Endothelial cell of umbilical vein (primary cell): Measurements from ENCODE around the gene TOMM6. TPM values are rescaled to one million over a fixed set of nuclear protein-coding genes. Genes with fewer than 3 reads are reported as not detected.

Source experiments
- BruUV-seq: library from RNA; stranded (reverse); fragments of 400-500 nt; replicated peaks from 2 replicates; lab custom pipeline; 2021; lab: Mats Ljungman, UMichigan
- CTCF ChIA-PET: fragments of 300-600, 350-600 bp; sonication (Branson Sonifier 250); formaldehyde crosslinking; loops from one replicate; lab custom pipeline; 2021; ENCODE audit warnings: antibody characterized with exemption, inconsistent platforms; lab: Charles Lee
- POLR2A ChIA-PET: fragments of 300-600, 350-600 bp; sonication (Branson Sonifier 250); formaldehyde crosslinking; loops from one replicate; lab custom pipeline; 2021; ENCODE audit warnings: antibody characterized with exemption, inconsistent platforms; lab: Charles Lee
- DNase-seq: peaks from one replicate; pipeline ENCODE4 v3.0.0-alpha.2; 2011; ENCODE audit warnings: low read depth, low spot score
- FAIRE-seq: peaks from 2 replicates; lab custom pipeline; 2011; peaks lifted over from hg19 to GRCh38; lab: Jason Lieb, UNC
- H2AFZ ChIP-seq: 2 replicates; pipeline ENCODE4 v1.6.0; 2012; ENCODE audit warnings: low read depth, low read length, control low read depth, inconsistent platforms
- H3K27ac ChIP-seq: 2 replicates; pipeline ENCODE4 v1.5.1; 2011; ENCODE audit warnings: low read depth, mild to moderate bottlenecking, control low read depth, low read length, moderate library complexity; ENCODE audit not compliant: insufficient read depth
- H3K27me3 ChIP-seq, 2 experiments: 2 replicates each; pipeline versions ENCODE4 v1.6.0 to v1.6.1; 2011; ENCODE audit warnings: low read length in 2 of 2, mixed read lengths in 1 of 2; ENCODE audit not compliant: control insufficient read depth in 2 of 2, insufficient read depth in 2 of 2
- H3K36me3 ChIP-seq, 2 experiments: 2 replicates in 1 of 2; 3 replicates in 1 of 2; pipeline ENCODE4 v1.5.1; 2011; ENCODE audit warnings: low read length in 2 of 2, mild to moderate bottlenecking in 1 of 2, moderate library complexity in 1 of 2; ENCODE audit not compliant: control insufficient read depth in 2 of 2, insufficient read depth in 2 of 2; ENCODE audit errors: extremely low read depth in 1 of 2
- H3K4me1 ChIP-seq: 3 replicates; pipeline ENCODE4 v1.5.1; 2011; ENCODE audit warnings: mild to moderate bottlenecking, low read length; ENCODE audit not compliant: control insufficient read depth, insufficient read depth; ENCODE audit errors: extremely low read depth
- H3K4me2 ChIP-seq: 2 replicates; pipeline ENCODE4 v1.6.1; 2011; ENCODE audit warnings: low read length, control low read depth, mixed read lengths; ENCODE audit not compliant: insufficient read depth
- H3K4me3 ChIP-seq, 3 experiments: fragments of 200-600 bp in 1 of 3; sonication (generic), shearing (Covaris generic) in 1 of 3; replicated peaks in 1 of 3; 2 replicates each; pipeline ENCODE4 v1.5.1; 2011 to 2016; ENCODE audit warnings: control low read depth in 3 of 3, low read length in 3 of 3, mild to moderate bottlenecking in 2 of 3, inconsistent platforms in 1 of 3, low read depth in 1 of 3, moderate library complexity in 1 of 3; ENCODE audit not compliant: insufficient read depth in 1 of 3
- H3K79me2 ChIP-seq: 2 replicates; pipeline ENCODE4 v1.6.0; 2012; ENCODE audit warnings: low read length, inconsistent platforms; ENCODE audit not compliant: control insufficient read depth, insufficient read depth
- H3K9ac ChIP-seq: replicated peaks from 2 replicates; pipeline ENCODE3; 2011; ENCODE audit warnings: low read length, control low read depth; ENCODE audit not compliant: insufficient read depth; ENCODE audit errors: extremely low read depth
- H3K9me1 ChIP-seq: replicated peaks from 3 replicates; pipeline ENCODE4 v1.6.0; 2011; ENCODE audit warnings: mild to moderate bottlenecking, low read length; ENCODE audit not compliant: control insufficient read depth, insufficient read depth; ENCODE audit errors: extremely low read depth
- H3K9me3 ChIP-seq: replicated peaks from 2 replicates; pipeline ENCODE4 v1.5.1; 2012; ENCODE audit warnings: low read length, inconsistent platforms; ENCODE audit not compliant: control insufficient read depth, insufficient read depth
- H4K20me1 ChIP-seq: replicated peaks from 2 replicates; pipeline ENCODE3; 2011; ENCODE audit warnings: mild to moderate bottlenecking, low read length; ENCODE audit not compliant: control insufficient read depth, insufficient read depth; ENCODE audit errors: extremely low read depth
- CTCF ChIP-seq, 2 donors: IDR thresholded peaks; 1 replicate in 1 of 2; 2 replicates in 1 of 2; pipeline ENCODE4 v1.5.1; 2011; ENCODE audit warnings: low read length in 2 of 2, mild to moderate bottlenecking in 2 of 2, moderate library complexity in 2 of 2, control low read depth in 1 of 2, inconsistent platforms in 1 of 2, low read depth in 1 of 2; ENCODE audit not compliant: insufficient read depth in 1 of 2; ENCODE audit errors: extremely low read depth in 1 of 2
- EZH2 ChIP-seq: IDR thresholded peaks from 2 replicates; pipeline ENCODE4 v1.6.1; 2012; ENCODE audit warnings: borderline replicate concordance, low read depth, mild to moderate bottlenecking, moderate library complexity, low read length, inconsistent platforms; ENCODE audit not compliant: severe bottlenecking
- FOS ChIP-seq: IDR thresholded peaks from 2 replicates; pipeline ENCODE4 v1.6.1; 2011; ENCODE audit warnings: mild to moderate bottlenecking, low read length, moderate library complexity, borderline replicate concordance; ENCODE audit not compliant: insufficient read depth
- GATA2 ChIP-seq: IDR thresholded peaks from 2 replicates; pipeline ENCODE4 v1.7.0; 2011; ENCODE audit warnings: low read depth, mild to moderate bottlenecking, moderate library complexity, mixed read lengths, low read length; ENCODE audit not compliant: insufficient read length, insufficient read depth
- JUN ChIP-seq: IDR thresholded peaks from 2 replicates; pipeline ENCODE4 v1.6.1; 2011; ENCODE audit warnings: borderline replicate concordance, low read depth; ENCODE audit not compliant: insufficient read length, insufficient read depth
- MAX ChIP-seq: IDR thresholded peaks from 2 replicates; pipeline ENCODE4 v1.6.1; 2011; ENCODE audit not compliant: insufficient read depth, insufficient read length
- MYC ChIP-seq: IDR thresholded peaks from one replicate; pipeline ENCODE4 v1.6.1; 2011; ENCODE audit warnings: mild to moderate bottlenecking, low read depth, low read length
- POLR2A ChIP-seq: IDR thresholded peaks from 2 replicates; pipeline ENCODE4 v1.6.1; 2012; ENCODE audit warnings: low read depth, mild to moderate bottlenecking, control low read depth, low read length
- POLR2AphosphoS5 ChIP-seq: IDR thresholded peaks from 2 replicates; pipeline ENCODE4 v1.6.1; 2012; ENCODE audit warnings: low read depth, mild to moderate bottlenecking, control low read depth, low read length, moderate library complexity; ENCODE audit not compliant: insufficient read depth
- dilution Hi-C: fragments of 300-500 bp; cut with MboI; formaldehyde crosslinking; loops from one replicate; pipeline ENCODE4 v1.15.0; 2019; ENCODE audit warnings: low sequenced_read_pairs; ENCODE audit not compliant: extremely low pct_ligation_motif_present
- intact Hi-C: fragments of 100-400 bp; cut with micrococcal nuclease; formaldehyde crosslinking; loops from one replicate; pipeline ENCODE4 v1.10.0; 2022
- polyA plus RNA-seq, 4 experiments: library from polyadenylated mRNA; depleted of rRNA in 3 of 4; stranded (reverse) in 3 of 4; unstranded in 1 of 4; fragments of >200 nt; gene quantifications; 2 replicates each; pipeline versions ENCODE4 v1.2.1 to v1.2.3, GENCODE V29; 2011 to 2012; ENCODE audit warnings: missing spikeins in 1 of 4
- total RNA-seq: library from RNA; stranded (reverse); gene quantifications from 2 replicates; pipeline ENCODE4 v1.2.3, GENCODE V29; 2021

Gene TOMM6
- total and polyA plus RNA-seq, 2 donors (not counting 3 experiments of a cell fraction or from before 2014, with no cell fraction given), result 233 to 527 TPM

- ChIA-PET POLR2A (no interaction called here), CTCF (no interaction called here)
- no peak overlapping the region for H3K27ac ChIP-seq
- no peak for DNase-seq
- intact Hi-C loops, result no loop called here
- no peaks in the 10 kb centered on the region for H3K4me1 ChIP-seq
- dilution Hi-C loops, result no loop called here
- H3K27me3 ChIP-seq, result peaks cover 0 to 3% of the 10 kb centered on the region in 2 experiments
- no peaks in the 10 kb centered on the region for H3K9me3 ChIP-seq
- no peak overlapping the region for H3K4me2 ChIP-seq
- H3K79me2 ChIP-seq, result no peaks in the 10 kb centered on the region
- TF ChIP-seq POLR2A (no peak), MYC (no peak), POLR2AphosphoS5 (no peak), EZH2 (no peak), CTCF (IDR thresholded peaks at IDR 0.05; ENCODE audit: extremely low read depth in 1 of 2, insufficient read depth in 1 of 2, low read depth in 1 of 2, low read length in 2 of 2) (no peak), FOS (no peak), MAX (no peak), GATA2 (no peak), JUN (no peak)
- H3K36me3 ChIP-seq, result no peaks in the 10 kb centered on the region
- no peak overlapping the region for H3K4me3 ChIP-seq
- no peaks in the 10 kb centered on the region for H3K9me1 ChIP-seq
- no peaks in the 10 kb centered on the region for H4K20me1 ChIP-seq
- no TSS peak for BruUV-seq
- FAIRE-seq, result no peak
- no peak overlapping the region for H2AFZ ChIP-seq
- H3K9ac ChIP-seq, result no peak overlapping the region
Measured at GRCh38 chr6:41743406-41744235, 43.9 kb upstream of the TOMM6 start.
